ENCODE data around the gene KSR2.

KSR2 gene

DNA sequence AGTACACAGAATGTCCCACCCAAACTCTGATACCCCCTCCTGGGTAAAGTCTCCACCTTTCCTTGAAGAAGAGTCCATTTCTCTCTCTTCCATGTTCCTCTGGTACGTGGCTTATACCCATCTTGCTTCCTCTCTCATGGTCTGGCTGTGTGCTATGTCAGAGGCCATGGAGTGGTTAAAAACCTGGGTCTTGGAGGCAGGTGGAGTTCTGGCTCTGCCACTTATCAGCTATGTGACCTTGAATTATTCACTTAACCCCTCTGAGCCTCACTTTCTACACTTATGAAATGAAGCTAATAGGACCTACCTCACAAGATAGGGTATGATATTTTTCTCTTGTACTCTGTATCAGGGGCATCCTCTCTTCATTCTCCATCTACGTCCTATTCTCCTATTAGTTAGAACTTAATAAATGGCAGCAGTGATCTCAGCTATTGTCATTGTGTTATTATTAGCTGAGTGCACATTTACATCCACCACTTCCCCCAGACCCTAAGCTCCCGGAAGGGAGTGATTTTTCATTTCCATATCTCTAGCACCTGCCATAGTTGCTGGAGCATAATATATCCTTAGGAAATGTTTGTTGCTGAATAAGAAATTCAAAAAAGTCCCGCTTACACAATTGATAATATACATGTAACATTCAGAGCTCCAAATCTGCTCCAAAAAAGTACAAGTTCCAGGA lies 547.6 kb downstream of the KSR2 start:
- TF ChIP-seq POLR2AphosphoS5 (IDR thresholded peaks at IDR 0.05; ENCODE audit: low read depth, low read length) (no peak), POLR2A (IDR thresholded peaks at IDR 0.05; ENCODE audit: low read depth, low read length) (no peak), TAF1 (IDR thresholded peaks at IDR 0.05; ENCODE audit: borderline replicate concordance, low read depth, low read length) (no peak)
- FAIRE-seq, result no peak
- no peak for DNase-seq (ENCODE audit: insufficient read length)

DNA sequence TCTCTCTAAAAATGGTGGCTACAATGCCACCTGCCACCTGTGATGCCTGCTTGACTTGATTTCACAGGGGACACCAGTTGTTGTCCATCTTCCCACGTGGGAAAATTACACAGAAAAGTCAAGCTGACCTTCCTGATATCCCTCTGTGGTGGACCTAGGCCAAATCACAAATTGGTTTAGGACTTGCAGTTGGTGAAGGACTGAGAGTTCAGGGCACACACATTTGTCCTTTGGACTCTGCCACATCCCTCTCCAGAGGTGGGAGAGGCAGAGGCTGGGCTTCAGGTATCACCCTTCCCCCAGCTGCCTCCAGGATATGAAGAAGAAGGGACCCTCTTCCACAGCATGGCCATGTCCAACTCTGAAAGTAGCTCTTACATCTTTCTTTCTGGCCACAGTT lies 551.8 kb downstream of the KSR2 start:
- FAIRE-seq (no peak), DNase-seq (ENCODE audit: insufficient read length) (no peak)
- TF ChIP-seq TAF1 (IDR thresholded peaks at IDR 0.05; ENCODE audit: borderline replicate concordance, low read depth, low read length) (no peak), POLR2AphosphoS5 (IDR thresholded peaks at IDR 0.05; ENCODE audit: low read depth, low read length) (no peak), POLR2A (IDR thresholded peaks at IDR 0.05; ENCODE audit: low read depth, low read length) (no peak)

DNA sequence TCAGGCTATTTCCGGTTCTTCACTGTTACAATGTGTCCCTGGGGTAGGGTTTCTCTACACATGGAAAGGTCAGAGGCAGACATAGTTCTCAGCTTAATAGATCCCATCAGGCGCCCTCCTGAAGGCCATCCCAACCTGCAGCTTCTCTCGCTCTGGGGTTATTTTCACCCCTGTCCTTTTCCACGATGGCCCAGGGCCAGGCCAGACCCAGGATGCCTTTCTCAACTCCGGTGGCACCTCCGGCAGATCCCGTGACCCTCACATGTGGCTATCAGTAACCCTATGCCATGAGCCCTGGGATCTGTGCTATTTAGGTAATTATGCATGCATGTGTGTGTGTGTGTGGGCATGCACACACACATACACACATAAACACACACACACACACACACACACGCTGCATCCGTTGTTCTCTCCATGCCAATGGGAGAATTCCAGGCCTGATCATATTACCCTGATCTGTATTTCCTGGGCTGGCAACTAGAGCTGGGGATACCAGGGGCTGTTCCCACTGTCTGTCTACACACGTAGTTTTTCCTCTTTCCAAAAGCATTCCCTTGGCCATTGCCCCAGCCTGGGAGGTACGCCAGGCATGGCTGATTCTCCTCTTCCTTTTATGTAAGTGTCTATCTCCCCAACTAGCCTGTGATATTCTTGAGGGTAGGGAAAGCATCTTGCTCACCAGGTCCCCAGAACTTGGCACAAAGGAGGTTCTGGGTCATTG lies 556.2 kb downstream of the KSR2 start:
- FAIRE-seq (no peak), DNase-seq (ENCODE audit: insufficient read length) (no peak)
- TF ChIP-seq TAF1 (IDR thresholded peaks at IDR 0.05; ENCODE audit: borderline replicate concordance, low read depth, low read length), result no peak
- no peak for TF ChIP-seq POLR2AphosphoS5 (IDR thresholded peaks at IDR 0.05; ENCODE audit: low read depth, low read length)
- TF ChIP-seq POLR2A (IDR thresholded peaks at IDR 0.05; ENCODE audit: low read depth, low read length), result no peak

DNA sequence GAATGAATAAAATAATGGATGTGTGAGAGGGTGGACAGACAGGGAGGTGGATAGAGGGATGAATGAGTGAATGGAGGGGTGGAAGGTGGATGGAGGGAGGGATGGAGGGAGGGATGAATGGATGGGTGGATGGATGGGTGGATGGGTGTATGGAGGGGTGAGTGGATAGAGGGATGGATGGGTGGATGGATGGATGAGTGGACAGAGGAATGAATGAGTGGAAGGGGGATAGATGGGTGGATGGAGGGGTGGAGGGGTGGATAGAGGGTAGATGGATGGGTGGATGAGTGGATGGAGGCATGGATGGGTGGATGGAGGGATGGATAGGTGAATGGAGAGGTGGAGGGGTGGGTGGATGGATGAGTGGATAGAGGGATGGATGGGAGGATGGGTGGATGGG lies 559.5 kb downstream of the KSR2 start:
- FAIRE-seq, result no peak
- DNase-seq (ENCODE audit: insufficient read length), result no peak
- TF ChIP-seq POLR2A (IDR thresholded peaks at IDR 0.05; ENCODE audit: low read depth, low read length), result no peak
- no peak for TF ChIP-seq TAF1 (IDR thresholded peaks at IDR 0.05; ENCODE audit: borderline replicate concordance, low read depth, low read length)
- no peak for TF ChIP-seq POLR2AphosphoS5 (IDR thresholded peaks at IDR 0.05; ENCODE audit: low read depth, low read length)

DNA sequence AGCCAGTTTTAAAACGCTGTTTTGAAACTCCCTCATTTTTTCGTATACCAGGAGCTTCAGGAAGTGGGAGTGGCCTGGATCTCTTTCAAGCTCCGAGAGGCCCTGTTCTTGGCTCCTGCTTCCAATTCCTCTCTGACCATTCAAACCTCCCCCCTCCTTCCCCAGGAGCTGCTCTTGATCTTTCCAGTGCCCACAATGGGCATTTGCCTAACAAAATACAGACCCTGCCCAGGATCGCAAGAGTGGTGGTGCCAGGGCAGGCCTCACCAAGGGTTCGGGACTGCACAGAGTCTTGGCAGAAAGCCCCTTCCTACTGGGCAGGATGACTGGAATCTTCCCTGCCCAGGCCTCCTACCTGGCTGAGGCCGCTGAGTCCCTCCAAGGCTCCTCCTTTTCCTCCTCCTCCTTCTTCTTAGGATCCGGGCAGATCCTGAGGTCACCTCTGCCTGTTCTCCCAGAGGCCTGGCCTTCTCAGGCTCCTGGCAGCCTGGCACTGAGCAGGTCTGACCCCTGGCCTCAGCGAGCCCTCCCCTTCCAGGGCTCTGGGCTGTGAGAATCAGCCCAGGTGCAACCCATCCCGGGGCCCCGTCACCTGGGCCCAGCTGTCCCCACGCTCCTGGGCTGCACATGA lies 560.5 kb downstream of the KSR2 start:
- TF ChIP-seq POLR2AphosphoS5 (IDR thresholded peaks at IDR 0.05; ENCODE audit: low read depth, low read length) (no peak), POLR2A (IDR thresholded peaks at IDR 0.05; ENCODE audit: low read depth, low read length) (no peak), TAF1 (IDR thresholded peaks at IDR 0.05; ENCODE audit: borderline replicate concordance, low read depth, low read length) (no peak)
- FAIRE-seq (no peak), DNase-seq (ENCODE audit: insufficient read length) (no peak)

DNA sequence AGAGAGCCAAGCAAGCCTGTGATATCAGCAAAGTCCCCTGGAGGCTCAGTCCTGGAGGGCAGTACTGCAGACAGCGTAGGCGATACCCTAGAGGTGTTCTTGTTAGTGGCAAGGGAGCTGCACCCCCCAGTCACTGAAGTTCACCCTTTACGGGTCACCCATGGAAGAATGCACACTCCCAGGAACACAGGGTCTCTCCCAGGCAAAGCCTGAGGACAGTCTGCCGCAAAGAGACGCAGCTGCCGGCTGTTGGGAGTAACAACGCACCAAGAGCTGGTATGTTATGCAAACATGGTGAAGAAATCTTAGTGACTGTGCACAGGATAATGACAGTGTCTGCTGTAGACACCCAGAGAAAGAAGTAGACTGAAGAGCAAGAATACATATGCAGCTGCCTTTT lies 563.9 kb downstream of the KSR2 start:
- no peak for TF ChIP-seq POLR2AphosphoS5 (IDR thresholded peaks at IDR 0.05; ENCODE audit: low read depth, low read length)
- no peak for TF ChIP-seq TAF1 (IDR thresholded peaks at IDR 0.05; ENCODE audit: borderline replicate concordance, low read depth, low read length)
- TF ChIP-seq POLR2A (IDR thresholded peaks at IDR 0.05; ENCODE audit: low read depth, low read length), result no peak
- DNase-seq (ENCODE audit: insufficient read length), result no peak
- no peak for FAIRE-seq

DNA sequence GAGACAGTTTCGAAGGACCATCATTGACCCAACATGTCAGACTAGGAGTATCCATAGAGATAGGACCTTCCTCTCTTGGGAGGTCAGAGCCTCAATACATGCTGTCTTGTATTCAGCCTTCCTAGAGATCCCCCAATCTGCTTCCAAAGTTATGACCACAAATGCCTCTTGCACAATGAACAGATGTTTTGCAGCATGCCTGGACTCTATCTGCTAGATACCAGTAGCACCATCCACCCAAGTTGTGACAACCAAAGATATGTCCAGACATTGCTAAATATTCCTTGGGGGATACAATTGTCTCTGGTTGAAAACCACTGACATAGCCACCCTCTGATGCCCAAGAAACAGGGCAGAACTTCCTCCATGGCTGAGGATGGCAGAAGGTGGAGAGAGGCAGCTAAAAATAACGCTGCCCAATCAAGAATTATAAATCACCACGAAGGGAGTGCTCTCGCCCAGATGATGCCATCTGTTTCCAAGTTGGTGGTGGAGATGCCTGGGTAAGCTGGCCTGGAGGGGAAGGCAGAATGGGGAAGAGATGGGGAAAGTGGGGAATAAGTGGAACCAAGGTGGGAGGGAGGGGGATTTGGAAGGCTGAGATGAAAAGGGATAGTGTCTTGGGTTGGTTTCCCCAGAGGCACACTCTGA lies 564.5 kb downstream of the KSR2 start:
- DNase-seq (ENCODE audit: insufficient read length) (no peak), FAIRE-seq (no peak)
- TF ChIP-seq TAF1 (IDR thresholded peaks at IDR 0.05; ENCODE audit: borderline replicate concordance, low read depth, low read length), result no peak
- TF ChIP-seq POLR2A (IDR thresholded peaks at IDR 0.05; ENCODE audit: low read depth, low read length), result no peak
- no peak for TF ChIP-seq POLR2AphosphoS5 (IDR thresholded peaks at IDR 0.05; ENCODE audit: low read depth, low read length)

DNA sequence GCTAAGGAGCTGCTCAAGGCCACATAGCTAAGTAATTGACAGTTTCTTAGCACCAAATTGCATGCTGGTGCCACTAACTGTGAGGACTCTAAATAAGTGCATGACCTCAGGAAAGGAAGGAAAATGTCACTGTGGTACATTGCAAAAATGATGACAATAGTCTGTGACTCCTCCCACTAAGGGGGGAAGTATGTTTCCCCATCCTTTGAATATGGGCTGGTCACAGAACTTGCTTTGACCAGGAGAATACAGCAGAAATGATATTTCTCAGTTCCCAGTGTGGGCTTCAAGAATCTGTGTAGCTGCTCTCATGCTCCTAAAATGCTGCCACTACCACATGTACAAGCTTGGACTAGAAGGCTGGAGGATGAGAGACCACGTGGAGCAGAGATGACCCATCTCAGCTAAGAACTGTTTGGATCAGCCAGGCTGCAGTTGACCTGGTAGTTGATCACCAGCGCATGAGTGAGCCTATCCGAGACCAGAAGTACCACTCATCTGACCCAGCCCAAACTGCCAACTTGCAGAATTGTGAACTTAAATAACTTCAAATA lies 565.1 kb downstream of the KSR2 start:
- FAIRE-seq (no peak), DNase-seq (ENCODE audit: insufficient read length) (no peak)
- TF ChIP-seq POLR2AphosphoS5 (IDR thresholded peaks at IDR 0.05; ENCODE audit: low read depth, low read length) (no peak), TAF1 (IDR thresholded peaks at IDR 0.05; ENCODE audit: borderline replicate concordance, low read depth, low read length) (no peak), POLR2A (IDR thresholded peaks at IDR 0.05; ENCODE audit: low read depth, low read length) (no peak)

All from GM12892 (cell line).